Measurements from ENCODE around the gene IQGAP3.

- no peak for TF ChIP-seq TAF1 (IDR thresholded peaks at IDR 0.05; ENCODE audit: low read depth)
- no peak for TF ChIP-seq ZBTB7A (IDR thresholded peaks at IDR 0.05; ENCODE audit: low read depth)
- no peak for TF ChIP-seq YY1 (IDR thresholded peaks at IDR 0.05; ENCODE audit: low read depth)
- TF ChIP-seq EP300 (IDR thresholded peaks at IDR 0.05; ENCODE audit: borderline replicate concordance): no peak
- TF ChIP-seq FOXM1 (IDR thresholded peaks at IDR 0.05; ENCODE audit: borderline replicate concordance, low read depth): no peak
- no peak for TF ChIP-seq EGR1 (IDR thresholded peaks at IDR 0.05)
These were observed 56.4 kb downstream of the IQGAP3 start for GRCh38 chr1:156515956-156516355.

All from Ishikawa (cell line).